ENCODE results near the gene TIFAB.

DNA sequence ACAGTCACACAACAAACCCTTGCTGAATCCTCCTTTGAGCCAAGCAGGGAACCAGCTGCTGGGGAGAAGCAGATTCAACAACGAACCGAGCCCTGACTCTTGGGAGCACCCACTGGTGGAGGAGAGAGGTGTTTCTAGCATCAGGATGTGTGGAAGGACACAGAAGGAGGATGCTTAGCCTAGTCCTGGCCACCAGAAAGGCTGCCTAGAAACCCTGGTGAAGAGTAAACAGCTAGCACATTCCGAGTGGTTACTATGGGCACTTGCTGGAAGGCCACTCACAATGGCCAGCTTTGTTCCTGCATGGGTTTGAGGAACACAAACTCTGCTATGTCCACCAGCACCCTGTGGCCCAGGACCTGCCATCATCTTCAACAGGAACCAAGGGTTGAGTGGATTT is 1.8 kb downstream of the TIFAB start:
- TF ChIP-seq, protein P1, sequence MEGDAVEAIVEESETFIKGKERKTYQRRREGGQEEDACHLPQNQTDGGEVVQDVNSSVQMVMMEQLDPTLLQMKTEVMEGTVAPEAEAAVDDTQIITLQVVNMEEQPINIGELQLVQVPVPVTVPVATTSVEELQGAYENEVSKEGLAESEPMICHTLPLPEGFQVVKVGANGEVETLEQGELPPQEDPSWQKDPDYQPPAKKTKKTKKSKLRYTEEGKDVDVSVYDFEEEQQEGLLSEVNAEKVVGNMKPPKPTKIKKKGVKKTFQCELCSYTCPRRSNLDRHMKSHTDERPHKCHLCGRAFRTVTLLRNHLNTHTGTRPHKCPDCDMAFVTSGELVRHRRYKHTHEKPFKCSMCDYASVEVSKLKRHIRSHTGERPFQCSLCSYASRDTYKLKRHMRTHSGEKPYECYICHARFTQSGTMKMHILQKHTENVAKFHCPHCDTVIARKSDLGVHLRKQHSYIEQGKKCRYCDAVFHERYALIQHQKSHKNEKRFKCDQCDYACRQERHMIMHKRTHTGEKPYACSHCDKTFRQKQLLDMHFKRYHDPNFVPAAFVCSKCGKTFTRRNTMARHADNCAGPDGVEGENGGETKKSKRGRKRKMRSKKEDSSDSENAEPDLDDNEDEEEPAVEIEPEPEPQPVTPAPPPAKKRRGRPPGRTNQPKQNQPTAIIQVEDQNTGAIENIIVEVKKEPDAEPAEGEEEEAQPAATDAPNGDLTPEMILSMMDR (IDR thresholded peaks at IDR 0.05): no peak
- TF ChIP-seq POLR2AphosphoS5 (IDR thresholded peaks at IDR 0.05): no peak
